PC-9 (cell line): ENCODE measurements around the gene KRCC1. TPM values are rescaled to one million over a fixed set of nuclear protein-coding genes. Genes with fewer than 3 reads are reported as not detected.

Source experiments
- BruUV-seq: library from RNA; stranded (reverse); fragments of 400-500 nt; replicated peaks from 2 replicates; lab custom pipeline; 2021; lab: Mats Ljungman, UMichigan
- CTCF ChIA-PET: fragments of 300-600 bp; sonication (Branson Sonifier 250); formaldehyde crosslinking; loops from one replicate; lab custom pipeline; 2022; ENCODE audit warnings: antibody characterized with exemption; lab: Charles Lee
- POLR2A ChIA-PET: fragments of 300-600 bp; sonication (Branson Sonifier 250); formaldehyde crosslinking; loops from one replicate; lab custom pipeline; 2022; ENCODE audit warnings: antibody characterized with exemption; ENCODE audit not compliant: unreplicated experiment; lab: Charles Lee
- DNase-seq, 2 experiments: peaks; one replicate each; pipeline versions ENCODE4 v3.0.0 to v3.0.0-alpha.2; 2015 to 2022; ENCODE audit warnings: mixed read lengths in 1 of 2
- H2AFZ ChIP-seq: fragments of 200-600 bp; sonication (generic); 2 replicates; pipeline ENCODE4 v1.8.1; 2017; ENCODE audit warnings: antibody characterized with exemption
- H3F3A ChIP-seq: fragments of 200-600 bp; sonication (generic); 2 replicates; pipeline ENCODE4 v1.8.1; 2017; ENCODE audit warnings: antibody characterized with exemption, mild to moderate bottlenecking, low read depth; ENCODE audit not compliant: insufficient read depth
- H3K27ac ChIP-seq: fragments of 200-600 bp; sonication (generic); 2 replicates; pipeline ENCODE4 v1.6.1; 2016; ENCODE audit warnings: mixed run types
- H3K27me3 ChIP-seq: fragments of 200-600 bp; sonication (generic); 2 replicates; pipeline ENCODE4 v1.6.1; 2016; ENCODE audit warnings: low read depth, mixed run types; ENCODE audit not compliant: insufficient read depth
- H3K36me3 ChIP-seq: fragments of 200-600 bp; sonication (generic); 2 replicates; pipeline ENCODE4 v1.6.1; 2016; ENCODE audit warnings: low read depth, mixed run types
- H3K4me1 ChIP-seq: fragments of 200-600 bp; sonication (generic); replicated peaks from 2 replicates; pipeline ENCODE4 v1.6.1; 2016; ENCODE audit warnings: mixed run types; ENCODE audit not compliant: insufficient read depth
- H3K4me2 ChIP-seq: fragments of 200-600 bp; sonication (generic); 2 replicates; pipeline ENCODE4 v1.6.1; 2017; ENCODE audit warnings: mixed run types
- H3K4me3 ChIP-seq: fragments of 200-600 bp; sonication (generic); 2 replicates; pipeline ENCODE4 v1.6.1; 2016; ENCODE audit warnings: mixed run types
- H3K79me2 ChIP-seq: fragments of 200-600 bp; sonication (generic); 2 replicates; pipeline ENCODE4 v1.6.1; 2017; ENCODE audit warnings: low read depth, mixed run types
- H3K9me2 ChIP-seq: fragments of 200-600 bp; sonication (generic); 2 replicates; pipeline ENCODE4 v1.8.1; 2017; ENCODE audit warnings: mild to moderate bottlenecking; ENCODE audit not compliant: insufficient read depth
- H3K9me3 ChIP-seq: fragments of 200-600 bp; sonication (generic); 2 replicates; pipeline ENCODE4 v1.8.1; 2016; ENCODE audit warnings: low read depth; ENCODE audit not compliant: insufficient read depth
- H4K20me1 ChIP-seq: fragments of 200-600 bp; sonication (generic); 2 replicates; pipeline ENCODE4 v1.8.1; 2017; ENCODE audit not compliant: insufficient read depth
- CTCF ChIP-seq: fragments of 200-600 bp; sonication (generic); conservative IDR thresholded peaks from 2 replicates; pipeline ENCODE4 v1.6.1; 2017; ENCODE audit warnings: mixed run types, antibody characterized with exemption, mild to moderate bottlenecking, moderate library complexity
- EZH2 ChIP-seq: fragments of 200-600 bp; sonication (generic); IDR thresholded peaks from 2 replicates; pipeline ENCODE4 v1.8.0; 2017; ENCODE audit warnings: antibody characterized with exemption, low read depth
- intact Hi-C: fragments of 100-400 bp; cut with micrococcal nuclease; formaldehyde crosslinking; loops from one replicate; pipeline ENCODE4 v1.10.0; 2022; ENCODE audit not compliant: unreplicated experiment
- total RNA-seq: library from RNA; stranded (reverse); gene quantifications from 2 replicates; pipeline ENCODE4 v1.2.3, GENCODE V29; 2021

Gene KRCC1
- total RNA-seq, 1 experiment from 2014 or later, result 17.4 TPM

DNA sequence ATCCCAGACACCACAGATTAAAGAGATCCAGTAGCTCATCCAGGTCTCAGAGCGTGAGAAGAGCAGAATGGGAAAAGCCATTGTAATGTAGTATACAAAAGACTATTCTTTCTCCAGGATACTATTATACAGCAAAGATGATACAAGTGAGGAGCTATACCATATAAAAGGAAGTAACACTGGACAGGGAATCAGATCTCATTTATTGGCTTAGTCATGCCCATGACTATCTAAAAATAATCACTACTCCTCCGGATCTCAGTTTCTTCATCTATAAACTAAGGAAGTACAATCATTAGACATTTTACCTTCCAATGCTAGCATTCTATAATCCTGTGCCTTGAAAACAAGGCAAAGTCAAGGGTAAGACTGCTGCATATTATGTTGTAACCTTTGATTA, 19.4 kb downstream of the KRCC1 start:
- no peak overlapping the region for H2AFZ ChIP-seq
- no TSS peak for BruUV-seq
- peaks cover 21% of the 10 kb centered on the region; the same call in 1 of the 2 replicates for H3K36me3 ChIP-seq
- TF ChIP-seq EZH2 (no peak), CTCF (no peak)
- H3K9me2 ChIP-seq, result no peaks in the 10 kb centered on the region
- no peak overlapping the region for H3K27ac ChIP-seq
- POLR2A ChIA-PET, result no interaction called here
- CTCF ChIA-PET, result no interaction called here
- no peak overlapping the region for H3K4me2 ChIP-seq
- peaks cover 14% of the 10 kb centered on the region for H3K4me1 ChIP-seq
- no peaks in the 10 kb centered on the region for H3K27me3 ChIP-seq
- H3K4me3 ChIP-seq, result no peak overlapping the region
- no peaks in the 10 kb centered on the region for H3K79me2 ChIP-seq
- no peak for DNase-seq
- H3F3A ChIP-seq, result peaks cover 19% of the 10 kb centered on the region
- H3K9me3 ChIP-seq, result no peaks in the 10 kb centered on the region; the same call in 1 of the 2 replicates
- intact Hi-C loops, result no loop called here
- H4K20me1 ChIP-seq, result no peaks in the 10 kb centered on the region

DNA sequence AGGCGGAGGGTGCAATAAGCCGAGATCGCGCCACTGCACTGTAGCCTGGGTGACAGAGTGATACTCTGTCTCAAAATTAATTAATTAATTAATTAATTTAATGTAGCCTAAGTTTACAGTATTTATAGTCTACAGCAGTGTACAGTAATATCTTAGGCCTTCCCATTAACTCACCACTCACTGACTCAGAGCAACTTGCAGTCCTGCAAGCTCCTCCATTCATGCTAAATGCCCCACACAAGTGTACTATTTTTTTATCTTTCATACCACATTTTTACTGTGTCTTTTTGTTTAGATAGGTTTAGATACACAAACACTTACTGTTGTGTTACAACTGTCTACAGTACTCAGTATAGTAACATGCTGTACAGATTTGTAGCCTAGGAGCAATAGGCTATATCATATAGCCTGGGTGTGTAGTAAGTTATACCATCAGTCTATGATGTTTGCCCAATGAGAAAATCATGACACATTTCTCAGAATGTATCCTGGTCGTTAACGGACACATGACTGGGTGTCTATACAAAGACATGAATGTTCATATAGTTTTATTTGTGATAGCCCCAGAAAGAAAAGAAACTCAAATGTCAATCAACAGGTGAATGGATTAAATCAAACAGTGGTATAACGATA, 23.4 kb downstream of the KRCC1 start:
- ChIA-PET POLR2A (no interaction called here), CTCF (no interaction called here)
- peaks cover 33% of the 10 kb centered on the region for H3K36me3 ChIP-seq

DNA sequence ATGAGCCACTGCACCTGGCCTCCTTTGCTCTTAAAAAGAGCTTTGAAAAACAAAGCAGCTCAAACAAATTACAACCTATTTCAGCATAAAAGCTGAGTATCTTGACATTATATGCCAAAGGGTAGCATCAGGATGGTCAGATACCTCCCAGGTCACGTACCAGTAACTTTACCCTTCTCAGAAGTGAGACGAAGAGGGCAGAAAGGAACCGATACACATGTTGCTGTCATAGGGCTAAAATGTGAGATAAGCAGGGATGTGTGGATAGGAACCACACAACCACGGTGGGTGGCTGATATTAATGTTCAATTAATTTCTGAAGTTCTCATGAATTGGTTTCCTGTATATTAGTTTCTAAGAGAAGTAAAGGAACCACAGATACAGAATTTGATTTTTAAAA, 26.7 kb downstream of the KRCC1 start:
- intact Hi-C loops, result no loop called here
- no peak for TF ChIP-seq CTCF
- TF ChIP-seq EZH2, result no peak
- ChIA-PET POLR2A (interaction anchor here (0.7 kb wide), 1 partner anchor 20 kb away, joined by 9 read pairs; no protein-coding TSS in a partner anchor), CTCF (no interaction called here)
- Histone ChIP-seq H3K79me2 (no peaks in the 10 kb centered on the region), H2AFZ (no peak overlapping the region), H3K4me2 (no peak overlapping the region), H4K20me1 (no peaks in the 10 kb centered on the region), H3K27ac (no peak overlapping the region), H3K27me3 (no peaks in the 10 kb centered on the region), H3K4me3 (no peak overlapping the region), H3F3A (no peaks in the 10 kb centered on the region), H3K36me3 (peaks cover 12% of the 10 kb centered on the region), H3K9me2 (0 out of 2 replicates have a peak, but pooled peaks cover 4% of the 10 kb centered on the region), H3K9me3 (no peaks in the 10 kb centered on the region), H3K4me1 (no peaks in the 10 kb centered on the region)
- DNase-seq, result no peak
- no TSS peak for BruUV-seq

More for the DNA sequence above, 23.4 kb downstream of the KRCC1 start:
- no peak overlapping the region for H3K4me3 ChIP-seq
- H3F3A ChIP-seq, result peaks cover 5% of the 10 kb centered on the region; the same call in 1 of the 2 replicates
- no peak for DNase-seq
- no peaks in the 10 kb centered on the region for H4K20me1 ChIP-seq
- H3K4me1 ChIP-seq, result no peaks in the 10 kb centered on the region
- H3K9me2 ChIP-seq, result no peaks in the 10 kb centered on the region
- TF ChIP-seq CTCF, result no peak
- no peak for TF ChIP-seq EZH2
- no peak overlapping the region for H3K4me2 ChIP-seq
- intact Hi-C loops, result no loop called here
- no peaks in the 10 kb centered on the region for H3K79me2 ChIP-seq
- BruUV-seq, result no TSS peak
- no peak overlapping the region for H3K27ac ChIP-seq
- H3K9me3 ChIP-seq, result no peaks in the 10 kb centered on the region; the same call in 1 of the 2 replicates
- no peaks in the 10 kb centered on the region for H3K27me3 ChIP-seq
- no peak overlapping the region for H2AFZ ChIP-seq
